Endometrial microvascular endothelial cells (primary cell): ENCODE results near the gene FAM20C. TPM values are rescaled to one million over a fixed set of nuclear protein-coding genes. Genes with fewer than 3 reads are reported as not detected.

Experiments used
- in situ Hi-C: cut with HindIII; loops from 2 replicates; pipeline ENCODE4 v1.10.0; 2017; ENCODE audit warnings: low sequenced_read_pairs, low pct_unique_long_range_greater_than_20kb; ENCODE audit errors: inconsistent ontology term
- total RNA-seq: library from RNA; depleted of rRNA; stranded (reverse); fragments of >200 nt; gene quantifications from one replicate; pipeline ENCODE4 v1.2.3, GENCODE V29; 2015; ENCODE audit errors: inconsistent ontology term

The FAM20C gene
- total RNA-seq, 1 donor from 2014 or later: 9.3 TPM

GRCh38 chr7:157771-158625 lies 34.4 kb upstream of the FAM20C start:
- in situ Hi-C loops: no loop called here

- in situ Hi-C loops: no loop called here
Observed at GRCh38 chr7:158771-159170, 33.6 kb upstream of the FAM20C start.

- in situ Hi-C loops: no loop called here
Observed at GRCh38 chr7:159370-160270, 32.8 kb upstream of the FAM20C start.

GRCh38 chr7:160958-161725 lies 31.2 kb upstream of the FAM20C start:
- in situ Hi-C loops: no loop called here

DNA sequence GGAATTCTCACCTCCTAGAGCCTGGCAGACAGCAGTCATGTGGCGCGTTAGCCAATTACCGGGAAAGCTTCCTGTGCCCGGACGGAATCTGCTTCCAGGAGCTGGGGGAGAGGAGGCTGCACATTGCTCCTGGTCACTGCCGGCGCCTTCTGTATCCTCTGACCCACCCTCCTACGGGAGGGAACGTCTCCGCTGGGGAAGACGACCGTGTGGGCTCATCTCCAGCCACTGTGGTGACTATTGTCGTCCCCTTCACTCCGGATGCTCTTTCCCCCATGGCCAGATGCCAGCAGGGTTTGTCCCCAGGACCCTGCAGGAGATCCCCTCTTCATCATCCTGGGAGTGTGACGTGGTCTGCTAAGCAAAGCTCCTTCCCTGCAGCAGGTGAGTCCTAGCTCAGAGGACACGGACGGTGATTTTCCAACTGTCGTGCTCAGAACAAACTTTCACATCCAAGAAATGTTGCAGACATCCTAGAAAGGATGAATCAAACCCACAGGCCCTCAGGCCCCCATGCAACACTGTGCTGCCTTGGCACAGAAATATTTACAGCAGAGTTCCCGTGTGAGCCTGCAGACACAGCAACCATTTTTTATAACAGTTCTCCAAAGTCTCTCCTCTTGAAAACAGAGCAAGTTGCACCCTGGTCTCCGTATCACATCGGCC lies 29.6 kb upstream of the FAM20C start:
- in situ Hi-C loops: no loop called here

DNA sequence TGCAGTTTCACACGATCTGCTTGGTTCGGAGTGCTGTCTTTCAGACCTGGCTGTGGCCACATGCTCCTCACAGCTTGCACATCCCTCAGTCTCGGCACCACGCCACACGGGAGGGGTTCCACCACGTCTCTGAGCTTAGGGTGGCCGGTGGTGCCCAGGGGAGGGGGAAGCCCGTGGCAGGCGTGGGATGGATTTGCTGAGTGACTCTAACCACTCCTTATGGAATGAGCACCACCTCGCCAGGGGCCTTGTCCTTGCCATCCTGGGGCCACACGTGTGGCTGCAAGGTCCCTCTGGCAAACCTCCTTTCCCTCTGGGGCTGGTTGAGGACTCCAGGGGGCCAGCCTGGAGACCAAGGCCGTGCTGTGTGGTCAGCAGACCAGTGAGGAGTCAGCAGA lies 29.1 kb upstream of the FAM20C start:
- in situ Hi-C loops: no loop called here

DNA sequence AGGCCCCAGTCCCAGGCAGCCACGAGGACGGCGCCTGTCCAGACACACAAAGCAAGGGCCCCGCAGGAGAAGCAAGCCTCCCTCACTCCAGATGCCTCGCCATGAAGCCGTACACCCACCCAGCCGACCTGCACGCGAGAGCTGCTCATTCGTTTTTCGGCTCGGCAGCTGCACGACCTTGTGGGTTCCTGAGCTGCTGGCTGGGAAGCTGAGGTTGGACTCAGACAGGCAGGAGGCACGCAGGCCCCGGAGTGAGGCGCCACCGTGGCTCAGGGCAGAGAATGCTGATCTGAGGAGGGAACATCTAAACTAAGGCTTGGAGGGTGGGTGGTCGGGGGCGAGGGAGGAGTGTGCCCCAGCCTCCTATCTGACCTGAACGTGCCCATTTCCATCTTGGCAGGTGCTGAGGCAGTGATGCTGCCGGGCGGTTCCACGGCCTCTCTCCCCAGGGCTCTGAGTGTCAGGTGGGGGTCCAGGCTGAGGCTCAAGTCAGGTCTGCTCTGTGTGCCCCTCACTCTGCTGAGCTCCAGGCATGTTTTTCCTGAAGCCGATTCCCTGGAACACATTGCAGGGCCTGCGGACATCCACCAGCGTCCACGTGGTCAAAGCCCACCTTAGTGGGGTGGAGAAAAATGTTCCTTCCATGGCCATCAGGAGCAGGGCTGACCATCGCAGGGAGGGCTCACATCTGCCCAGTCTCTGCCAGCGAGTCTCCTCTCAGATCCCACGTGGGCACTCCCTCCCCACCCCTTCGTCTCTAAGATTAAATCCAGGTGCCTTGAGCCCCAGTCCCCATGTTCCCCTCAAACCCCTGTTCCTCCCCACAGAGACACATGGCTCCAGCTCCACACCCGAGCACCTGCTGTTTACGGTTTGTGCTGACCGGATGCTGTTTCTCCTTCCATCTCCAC lies 28.1 kb upstream of the FAM20C start:
- in situ Hi-C loops: no loop called here

GRCh38 chr7:164882-165660 lies 27.3 kb upstream of the FAM20C start:
- in situ Hi-C loops: no loop called here

- in situ Hi-C loops: no loop called here
Observed at GRCh38 chr7:165661-166337, 26.6 kb upstream of the FAM20C start.

- in situ Hi-C loops: no loop called here
Observed at GRCh38 chr7:166338-167060, 25.9 kb upstream of the FAM20C start.

GRCh38 chr7:167090-167855 lies 25.1 kb upstream of the FAM20C start:
- in situ Hi-C loops: no loop called here

GRCh38 chr7:167976-168791 lies 24.2 kb upstream of the FAM20C start:
- in situ Hi-C loops: no loop called here

- in situ Hi-C loops: no loop called here
Observed at GRCh38 chr7:169276-170172, 22.8 kb upstream of the FAM20C start.
